Activated T-helper 1 cell treated with anti-CD3 and anti-CD28 coated beads, Interleukin-12 subunit alpha, Interleukin-12 subunit beta, Interleukin-2, Interleukin-4 antibody, amounts not matched to agents 30 ng/mL and 10 ng/mL and 1 ng/mL, durations not matched to agents 14 hours and 24 hours and 36 hours (primary cell): ENCODE data around the gene IL1RAPL1. TPM values are rescaled to one million over a fixed set of nuclear protein-coding genes. Genes with fewer than 3 reads are reported as not detected.

Experiments
- DNase-seq: peaks from one replicate; pipeline ENCODE4 v3.0.0; 2021; ENCODE audit warnings: low spot score
- H3K27ac Mint-ChIP-seq: one replicate; pipeline ENCODE4 v1.8.0; 2021; ENCODE audit warnings: mild to moderate bottlenecking, mixed read lengths
- H3K27me3 Mint-ChIP-seq: one replicate; pipeline ENCODE4 v1.8.0; 2022; ENCODE audit warnings: mild to moderate bottlenecking, moderate library complexity, mixed read lengths; ENCODE audit not compliant: insufficient read depth
- H3K36me3 Mint-ChIP-seq: one replicate; pipeline ENCODE4 v1.8.0; 2021; ENCODE audit warnings: low read depth, mixed read lengths
- H3K4me1 Mint-ChIP-seq: one replicate; pipeline ENCODE4 v1.8.0; 2021; ENCODE audit warnings: low read depth, mixed read lengths
- H3K4me3 Mint-ChIP-seq: one replicate; pipeline ENCODE4 v1.8.0; 2021; ENCODE audit warnings: mild to moderate bottlenecking, moderate library complexity, mixed read lengths
- H3K9me3 Mint-ChIP-seq: one replicate; pipeline ENCODE4 v1.8.0; 2021; ENCODE audit warnings: mixed read lengths
- intact Hi-C: fragments of 100-400 bp; cut with micrococcal nuclease; formaldehyde crosslinking; loops from one replicate; pipeline ENCODE4 v1.15.1; 2024
- total RNA-seq: library from RNA; stranded (reverse); gene quantifications from 2 replicates; pipeline ENCODE4 v1.2.3, GENCODE V29; 2022

IL1RAPL1 gene
- not detected in 2 replicates for total RNA-seq

- intact Hi-C loops = no loop called here
- H3K36me3 Mint-ChIP-seq = no peaks in the 10 kb centered on the region
- no peak within 1 kb of the TSS for H3K27ac Mint-ChIP-seq
These were observed at the start of gene IL1RAPL1 for GRCh38 chrX:28586981-28587551. Gene IL1RAPL1 (plus strand): TSS chrX:28587446.

DNA sequence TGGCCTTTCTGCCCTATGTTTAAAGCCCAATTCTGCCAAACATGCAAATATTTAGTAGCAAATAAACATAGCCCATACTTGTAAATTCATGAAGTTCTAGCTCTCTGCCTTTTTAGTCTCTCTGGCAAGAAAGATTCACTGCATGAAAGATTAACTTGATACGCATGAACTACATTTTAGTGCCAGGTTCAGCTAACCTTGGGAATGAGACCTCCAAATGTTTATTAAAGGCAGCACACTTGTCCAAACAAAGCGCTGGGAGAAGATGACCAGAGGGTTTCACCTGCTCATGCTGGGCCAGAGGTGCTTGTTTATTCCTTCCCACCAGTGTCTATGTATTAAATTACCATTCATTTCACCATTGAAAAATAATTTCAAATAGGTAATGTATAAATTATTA is 44.5 kb upstream of the IL1RAPL1 start:
- Mint-ChIP-seq H3K36me3 (no peaks in the 10 kb centered on the region), H3K4me1 (no peaks in the 10 kb centered on the region), H3K4me3 (no peak overlapping the region), H3K9me3 (no peaks in the 10 kb centered on the region), H3K27me3 (no peaks in the 10 kb centered on the region), H3K27ac (no peak overlapping the region)
- intact Hi-C loops = no loop called here
- no peak for DNase-seq

More at GRCh38 chrX:28586981-28587551, at the start of gene IL1RAPL1:
- Mint-ChIP-seq H3K4me1 (no peaks in the 10 kb centered on the region), H3K27me3 (peaks cover 2% of the 10 kb centered on the region), H3K4me3 (no peak within 1 kb of the TSS), H3K9me3 (no peaks in the 10 kb centered on the region)
- DNase-seq = no peak

DNA sequence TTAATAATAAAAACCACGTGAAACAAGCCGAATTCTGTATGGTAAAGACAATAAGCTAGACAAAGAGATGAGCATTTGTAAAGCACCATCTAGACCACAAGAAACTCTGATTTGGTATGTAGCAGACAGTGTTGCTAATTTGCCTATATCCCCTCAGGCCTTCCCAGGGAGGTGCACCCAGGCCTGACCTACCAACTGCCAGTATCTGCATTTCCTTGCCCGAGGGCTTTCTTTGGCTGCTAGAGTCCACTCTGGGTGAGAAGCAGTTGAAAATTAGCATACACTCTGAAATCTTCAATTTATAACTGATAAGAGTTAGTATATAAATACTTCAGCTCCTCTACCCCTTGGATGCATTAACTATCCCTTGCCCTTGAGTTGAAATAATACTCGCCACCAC is 37.4 kb upstream of the IL1RAPL1 start:
- Mint-ChIP-seq H3K27ac (no peak overlapping the region), H3K9me3 (no peaks in the 10 kb centered on the region), H3K36me3 (no peaks in the 10 kb centered on the region), H3K4me1 (no peaks in the 10 kb centered on the region), H3K27me3 (no peaks in the 10 kb centered on the region), H3K4me3 (no peak overlapping the region)
- intact Hi-C loops = no loop called here
- DNase-seq = no peak

DNA sequence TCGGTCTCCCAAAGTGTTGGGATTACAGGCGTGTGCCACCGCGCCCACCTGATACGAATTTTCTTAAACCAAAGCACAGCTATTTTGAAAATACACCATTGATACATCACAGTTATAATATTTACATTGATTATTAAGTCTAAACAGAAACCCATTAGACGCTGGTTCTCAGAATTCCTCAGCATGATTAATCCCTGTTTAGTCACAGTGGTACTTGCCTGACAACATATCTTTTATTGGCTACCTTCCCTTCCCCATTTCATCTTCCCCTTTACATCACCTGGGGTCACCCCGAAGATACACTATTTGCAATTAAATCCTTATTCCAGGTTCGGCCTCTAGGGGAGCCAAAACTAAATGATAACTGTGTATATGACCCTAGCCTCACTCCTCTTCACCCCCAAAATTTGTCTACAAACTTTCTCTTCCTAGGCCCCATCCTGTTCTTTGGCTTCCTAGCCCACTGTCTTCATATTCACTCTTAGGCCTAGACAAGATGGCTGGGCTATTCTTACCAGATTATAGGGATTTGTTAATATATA is 36.8 kb upstream of the IL1RAPL1 start:
- Mint-ChIP-seq H3K4me3 (no peak overlapping the region), H3K9me3 (no peaks in the 10 kb centered on the region), H3K4me1 (no peaks in the 10 kb centered on the region), H3K36me3 (no peaks in the 10 kb centered on the region), H3K27me3 (no peaks in the 10 kb centered on the region), H3K27ac (no peak overlapping the region)
- intact Hi-C loops = no loop called here
- no peak for DNase-seq

GRCh38 chrX:28552322-28552721 is 34.9 kb upstream of the IL1RAPL1 start:
- no peak overlapping the region for H3K27ac Mint-ChIP-seq
- H3K9me3 Mint-ChIP-seq = no peaks in the 10 kb centered on the region
- no peak for DNase-seq
- H3K27me3 Mint-ChIP-seq = no peaks in the 10 kb centered on the region
- no peaks in the 10 kb centered on the region for H3K4me1 Mint-ChIP-seq
- no peaks in the 10 kb centered on the region for H3K36me3 Mint-ChIP-seq
- H3K4me3 Mint-ChIP-seq = no peak overlapping the region
- intact Hi-C loops = no loop called here

DNA sequence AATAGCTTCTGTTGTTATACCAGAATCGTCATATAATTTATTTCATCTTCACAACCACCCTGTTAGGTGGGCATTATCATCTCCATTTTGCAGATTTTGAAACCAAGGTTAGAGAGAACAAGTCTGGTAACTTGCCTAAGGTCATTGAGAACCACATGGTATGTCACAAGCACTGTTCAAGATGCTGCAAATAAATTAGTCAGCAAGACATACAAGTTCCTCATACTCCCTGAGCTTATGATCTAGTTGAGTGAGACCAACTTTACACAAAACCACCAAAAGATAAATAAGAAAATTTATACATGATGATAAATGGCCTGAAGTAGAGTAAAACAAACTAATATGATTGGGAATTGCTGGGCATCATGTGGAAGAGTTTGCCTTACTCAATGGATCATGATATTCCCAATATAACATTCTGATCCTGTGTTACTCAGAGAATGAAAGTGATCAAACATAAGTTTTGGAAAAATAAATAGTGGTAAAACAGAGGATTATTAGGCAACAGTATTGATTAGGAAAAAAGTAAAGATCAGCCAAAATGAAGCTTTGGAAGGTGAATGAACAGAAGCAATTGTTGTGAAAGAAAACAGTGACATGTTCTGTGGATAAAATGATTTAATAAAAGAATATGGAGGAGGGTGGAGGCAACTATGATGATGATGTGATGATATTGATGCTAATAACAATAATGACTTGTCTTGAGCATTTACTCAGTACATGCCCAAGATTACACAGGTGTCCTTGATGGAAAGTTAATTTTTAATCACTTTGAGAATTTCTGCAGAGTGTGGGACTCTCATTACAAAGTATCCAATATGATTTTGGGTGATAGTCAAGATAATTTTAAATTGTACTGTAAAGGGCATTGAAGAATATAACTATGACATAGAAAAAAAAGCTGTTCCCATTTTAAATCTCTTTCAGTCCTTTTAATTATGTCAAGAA is 34.1 kb upstream of the IL1RAPL1 start:
- H3K27ac Mint-ChIP-seq = no peak overlapping the region
- no peaks in the 10 kb centered on the region for H3K4me1 Mint-ChIP-seq
- intact Hi-C loops = no loop called here

GRCh38 chrX:28576117-28576516 is 11.1 kb upstream of the IL1RAPL1 start:
- Mint-ChIP-seq H3K27me3 (no peaks in the 10 kb centered on the region), H3K27ac (no peak overlapping the region), H3K9me3 (no peaks in the 10 kb centered on the region), H3K4me1 (no peaks in the 10 kb centered on the region), H3K36me3 (no peaks in the 10 kb centered on the region), H3K4me3 (no peak overlapping the region)
- intact Hi-C loops = no loop called here
- DNase-seq = no peak

More for the DNA sequence above, 34.1 kb upstream of the IL1RAPL1 start:
- Mint-ChIP-seq H3K4me3 (no peak overlapping the region), H3K36me3 (no peaks in the 10 kb centered on the region), H3K9me3 (no peaks in the 10 kb centered on the region), H3K27me3 (no peaks in the 10 kb centered on the region)
- DNase-seq = no peak

- Mint-ChIP-seq H3K4me1 (no peaks in the 10 kb centered on the region), H3K36me3 (no peaks in the 10 kb centered on the region), H3K4me3 (no peak overlapping the region), H3K27ac (no peak overlapping the region), H3K9me3 (no peaks in the 10 kb centered on the region), H3K27me3 (peaks cover 2% of the 10 kb centered on the region)
- DNase-seq = no peak
- intact Hi-C loops = no loop called here
These were observed 5.7 kb upstream of the IL1RAPL1 start for GRCh38 chrX:28581522-28581921.

DNA sequence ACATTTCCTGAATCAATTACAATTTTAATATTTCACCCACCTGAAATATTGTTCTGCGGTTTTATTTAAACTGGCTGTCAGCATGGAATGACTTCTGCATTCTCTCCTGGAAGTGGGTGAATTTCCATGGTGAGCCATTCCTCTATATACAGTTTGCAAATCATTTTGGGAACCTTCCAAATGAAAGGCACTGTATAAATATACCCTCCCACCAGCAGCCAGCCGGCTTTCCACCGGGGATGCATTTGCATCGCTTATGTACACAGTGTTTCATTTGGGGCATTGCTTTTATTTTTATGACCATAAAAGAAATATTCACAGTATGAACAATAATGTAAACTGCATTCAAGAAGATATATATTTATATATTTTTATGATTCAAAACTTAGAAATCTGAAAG is 4.7 kb upstream of the IL1RAPL1 start:
- Mint-ChIP-seq H3K9me3 (no peaks in the 10 kb centered on the region), H3K36me3 (no peaks in the 10 kb centered on the region), H3K4me1 (no peaks in the 10 kb centered on the region), H3K27me3 (peaks cover 2% of the 10 kb centered on the region), H3K4me3 (no peak overlapping the region), H3K27ac (no peak overlapping the region)
- intact Hi-C loops = no loop called here
- DNase-seq = no peak

- intact Hi-C loops = no loop called here
- no peak for DNase-seq
- no peaks in the 10 kb centered on the region for H3K9me3 Mint-ChIP-seq
- peaks cover 2% of the 10 kb centered on the region for H3K27me3 Mint-ChIP-seq
- no peak overlapping the region for H3K27ac Mint-ChIP-seq
- no peak overlapping the region for H3K4me3 Mint-ChIP-seq
- no peaks in the 10 kb centered on the region for H3K4me1 Mint-ChIP-seq
- no peaks in the 10 kb centered on the region for H3K36me3 Mint-ChIP-seq
These were observed 3.2 kb upstream of the IL1RAPL1 start for GRCh38 chrX:28584025-28584424.

DNA sequence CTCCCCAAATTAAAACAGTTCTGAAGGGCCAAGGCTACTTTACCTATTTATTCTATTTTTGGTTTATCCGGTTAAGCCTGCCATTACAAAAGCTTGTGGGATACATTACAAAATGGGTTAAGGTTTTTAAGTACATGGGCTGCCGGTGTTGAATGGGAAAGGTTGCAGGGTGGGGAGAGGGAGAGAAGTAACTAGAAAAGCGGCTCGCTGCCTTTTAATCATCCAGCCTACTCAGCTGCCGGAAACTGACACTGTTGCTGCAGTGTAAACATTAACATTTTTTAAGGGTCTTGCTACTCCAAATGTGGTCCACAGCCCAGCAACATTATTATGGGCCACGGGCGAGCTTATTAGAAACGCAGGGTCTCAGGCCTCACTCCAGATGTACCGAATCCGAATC is 1.5 kb upstream of the IL1RAPL1 start:
- H3K27me3 Mint-ChIP-seq = peaks cover 2% of the 10 kb centered on the region
- no peak overlapping the region for H3K27ac Mint-ChIP-seq
- no peaks in the 10 kb centered on the region for H3K36me3 Mint-ChIP-seq
- DNase-seq = no peak
- H3K4me3 Mint-ChIP-seq = no peak overlapping the region
- intact Hi-C loops = no loop called here
- no peaks in the 10 kb centered on the region for H3K4me1 Mint-ChIP-seq
- no peaks in the 10 kb centered on the region for H3K9me3 Mint-ChIP-seq

DNA sequence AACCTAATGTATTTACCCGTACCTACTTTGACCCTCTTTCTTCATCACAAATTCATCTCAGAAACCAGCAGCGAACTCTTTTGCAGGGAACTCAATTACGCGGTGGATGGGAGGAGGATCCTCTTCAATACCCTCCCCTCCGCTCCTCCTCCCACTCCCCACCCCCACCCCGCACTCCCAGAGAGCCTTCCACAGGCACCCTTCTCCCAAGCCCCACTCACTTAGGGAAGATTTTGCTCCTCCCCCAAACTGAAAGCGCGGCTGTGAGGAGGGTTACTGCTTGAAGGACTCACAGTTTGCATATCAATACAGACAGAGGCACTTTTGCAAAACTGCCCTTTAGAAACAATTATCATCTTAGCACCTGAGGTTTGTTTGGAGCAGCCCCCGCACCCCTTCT is 960 bp upstream of the IL1RAPL1 start:
- H3K4me3 Mint-ChIP-seq = no peak overlapping the region
- no peaks in the 10 kb centered on the region for H3K9me3 Mint-ChIP-seq
- no peak for DNase-seq
- H3K27ac Mint-ChIP-seq = no peak overlapping the region
- H3K27me3 Mint-ChIP-seq = peaks cover 2% of the 10 kb centered on the region
- H3K4me1 Mint-ChIP-seq = no peaks in the 10 kb centered on the region
- H3K36me3 Mint-ChIP-seq = no peaks in the 10 kb centered on the region
- intact Hi-C loops = no loop called here

DNA sequence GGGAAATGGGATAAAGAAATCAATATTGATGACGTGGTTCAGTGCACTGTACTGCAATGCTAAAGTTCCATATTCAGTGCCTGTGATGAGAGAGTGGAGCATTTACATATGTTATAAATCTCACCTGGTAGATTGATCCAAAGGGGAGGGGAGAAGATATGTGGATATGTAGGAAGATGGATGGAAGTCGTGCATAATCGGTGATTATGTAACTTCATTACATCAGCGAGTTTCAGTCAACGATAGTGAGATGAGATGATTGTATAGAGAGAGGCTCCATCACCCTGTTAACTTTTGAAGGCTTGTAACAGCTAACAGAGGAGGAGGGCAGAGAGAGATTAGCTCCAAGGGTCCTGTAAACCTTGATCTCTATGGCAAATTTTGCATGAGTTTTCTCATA is 1.8 kb downstream of the IL1RAPL1 start:
- intact Hi-C loops = no loop called here
- Mint-ChIP-seq H3K36me3 (no peaks in the 10 kb centered on the region), H3K4me1 (no peaks in the 10 kb centered on the region), H3K9me3 (no peaks in the 10 kb centered on the region), H3K4me3 (no peak overlapping the region), H3K27me3 (peaks cover 2% of the 10 kb centered on the region), H3K27ac (no peak overlapping the region)
- DNase-seq = no peak
